ENCODE data around the gene MYO1E.

Gene MYO1E

GRCh38 chr15:59143281-59143680 lies 229.4 kb downstream of the MYO1E start:
- TF ChIP-seq CTCF (IDR thresholded peaks at IDR 0.05; ENCODE audit: extremely low read depth, insufficient read depth, missing control alignments): no peak
- in situ Hi-C loops (cut with MboI; ENCODE audit: low pct_unique_long_range_greater_than_20kb, low sequenced_read_pairs, unreplicated experiment): no loop called here
- no peak for DNase-seq (ENCODE audit: low spot score)

DNA sequence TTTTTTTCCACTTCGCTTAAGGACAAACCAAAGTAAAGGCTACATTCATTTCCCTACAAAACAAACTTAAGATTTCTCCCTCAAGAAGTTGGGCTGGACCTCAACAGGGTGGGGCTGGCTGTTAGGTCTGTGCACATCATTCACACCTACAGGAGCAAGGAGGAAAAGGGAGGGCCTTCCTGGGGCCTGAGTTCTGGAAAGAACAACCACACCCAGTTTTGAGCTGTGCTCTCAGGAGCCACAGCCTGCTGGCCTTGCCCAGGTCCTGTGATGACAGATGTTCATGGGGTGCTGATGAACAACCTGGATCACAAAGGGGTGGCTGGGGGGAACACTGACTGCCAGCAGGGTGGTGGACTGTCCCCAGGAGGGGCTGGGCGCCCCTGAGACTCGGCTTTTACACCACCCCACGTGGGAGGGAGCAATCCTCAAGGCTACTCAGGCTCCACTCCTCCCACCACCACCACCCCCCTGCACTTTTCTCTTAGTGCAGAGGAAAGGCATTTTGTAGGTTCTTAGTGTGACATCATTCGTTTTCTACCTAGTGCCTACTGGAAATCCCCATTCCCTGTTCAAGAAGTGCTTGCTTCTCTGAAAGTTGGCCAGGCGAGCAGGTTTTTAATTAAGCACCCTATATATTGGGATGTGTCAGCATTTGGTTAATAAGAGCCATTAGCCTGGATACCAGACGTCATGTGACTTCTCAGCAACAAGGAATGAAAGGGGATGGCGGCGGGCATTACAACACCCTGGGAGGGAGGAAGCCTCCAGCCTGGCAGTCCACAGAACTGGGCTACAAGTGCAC lies 232.0 kb downstream of the MYO1E start:
- no peak for TF ChIP-seq CTCF (IDR thresholded peaks at IDR 0.05; ENCODE audit: extremely low read depth, insufficient read depth, missing control alignments)
- peak; percentile 34 for DNase-seq (ENCODE audit: low spot score)
- in situ Hi-C loops (cut with MboI; ENCODE audit: low pct_unique_long_range_greater_than_20kb, low sequenced_read_pairs, unreplicated experiment): no loop called here

- TF ChIP-seq CTCF (IDR thresholded peaks at IDR 0.05; ENCODE audit: extremely low read depth, insufficient read depth, missing control alignments): peak; percentile 67
- in situ Hi-C loops (cut with MboI; ENCODE audit: low pct_unique_long_range_greater_than_20kb, low sequenced_read_pairs, unreplicated experiment): no loop called here
- DNase-seq (ENCODE audit: low spot score): peak; percentile 70
Measured at GRCh38 chr15:59138243-59138642, 234.4 kb downstream of the MYO1E start.

DNA sequence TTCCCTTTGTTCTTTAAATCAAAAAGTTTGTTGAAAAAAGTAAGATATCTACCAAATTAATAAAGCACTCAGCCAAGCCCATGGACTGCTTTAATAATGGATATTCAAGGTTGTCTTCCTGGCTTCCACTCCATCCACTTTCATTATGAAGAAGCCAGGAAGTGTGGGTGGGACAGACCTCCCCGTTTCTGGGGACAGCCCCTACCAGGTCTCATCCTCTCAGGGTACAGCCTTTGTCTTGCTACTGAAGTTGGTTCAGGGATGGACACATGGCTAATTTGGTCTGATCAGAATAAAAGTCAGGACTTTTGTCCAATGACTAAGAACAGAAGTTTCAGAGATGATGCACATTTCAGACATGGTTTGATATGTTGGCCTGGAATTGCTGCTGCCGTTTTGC lies 235.1 kb downstream of the MYO1E start:
- in situ Hi-C loops (cut with MboI; ENCODE audit: low pct_unique_long_range_greater_than_20kb, low sequenced_read_pairs, unreplicated experiment): no loop called here
- TF ChIP-seq CTCF (IDR thresholded peaks at IDR 0.05; ENCODE audit: extremely low read depth, insufficient read depth, missing control alignments): no peak
- no peak for DNase-seq (ENCODE audit: low spot score)

GRCh38 chr15:59133929-59134427 lies 238.7 kb downstream of the MYO1E start:
- in situ Hi-C loops (cut with MboI; ENCODE audit: low pct_unique_long_range_greater_than_20kb, low sequenced_read_pairs, unreplicated experiment): no loop called here
- no peak for TF ChIP-seq CTCF (IDR thresholded peaks at IDR 0.05; ENCODE audit: extremely low read depth, insufficient read depth, missing control alignments)
- DNase-seq (ENCODE audit: low spot score): no peak

GRCh38 chr15:59131969-59132562 lies 240.6 kb downstream of the MYO1E start:
- DNase-seq (ENCODE audit: low spot score): no peak
- no peak for TF ChIP-seq CTCF (IDR thresholded peaks at IDR 0.05; ENCODE audit: extremely low read depth, insufficient read depth, missing control alignments)
- in situ Hi-C loops (cut with MboI; ENCODE audit: low pct_unique_long_range_greater_than_20kb, low sequenced_read_pairs, unreplicated experiment): no loop called here

Measured in GM13977 (cell line).